ENCODE results near the gene C17orf75.
"Not testable (repeated sequence)": the region's sequence is repeated elsewhere in the genome, so short reads cannot be mapped to it uniquely, and the experiment has no call there.

The C17orf75 gene

DNA sequence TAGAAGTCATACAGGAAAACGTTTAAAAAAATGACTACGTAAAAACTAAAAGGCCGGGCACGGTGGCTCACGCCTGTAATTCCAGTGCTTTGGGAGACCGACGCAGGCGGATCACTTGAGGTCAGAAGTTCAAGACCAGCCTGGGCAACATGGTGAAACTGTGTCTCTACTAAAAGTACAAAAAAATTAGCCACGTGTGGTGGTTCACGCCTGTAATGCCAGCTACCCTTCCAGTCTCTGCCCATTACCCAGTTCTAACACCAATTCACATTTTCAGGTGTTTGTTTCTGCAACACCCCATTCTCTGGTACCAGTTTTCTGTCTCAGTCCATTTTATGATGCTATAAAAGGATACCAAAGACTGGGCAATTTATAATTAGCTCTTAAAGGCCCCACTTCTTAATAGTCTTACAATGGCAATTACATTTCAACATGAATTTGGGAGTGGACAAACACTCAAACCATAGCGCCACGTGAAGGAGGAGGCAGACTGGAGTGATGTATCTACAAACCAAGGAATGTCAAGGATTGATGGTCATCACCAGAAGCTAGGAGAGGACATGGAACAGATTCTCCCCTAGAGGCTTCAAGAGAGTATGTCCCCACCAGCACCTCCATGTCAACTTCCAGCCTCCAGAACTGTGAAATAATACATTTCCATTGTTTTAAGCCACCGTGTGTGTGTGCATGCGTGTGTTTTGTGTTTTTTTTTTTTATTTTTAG lies 791 bp upstream of the C17orf75 start:
- no peak for DNase-seq

DNA sequence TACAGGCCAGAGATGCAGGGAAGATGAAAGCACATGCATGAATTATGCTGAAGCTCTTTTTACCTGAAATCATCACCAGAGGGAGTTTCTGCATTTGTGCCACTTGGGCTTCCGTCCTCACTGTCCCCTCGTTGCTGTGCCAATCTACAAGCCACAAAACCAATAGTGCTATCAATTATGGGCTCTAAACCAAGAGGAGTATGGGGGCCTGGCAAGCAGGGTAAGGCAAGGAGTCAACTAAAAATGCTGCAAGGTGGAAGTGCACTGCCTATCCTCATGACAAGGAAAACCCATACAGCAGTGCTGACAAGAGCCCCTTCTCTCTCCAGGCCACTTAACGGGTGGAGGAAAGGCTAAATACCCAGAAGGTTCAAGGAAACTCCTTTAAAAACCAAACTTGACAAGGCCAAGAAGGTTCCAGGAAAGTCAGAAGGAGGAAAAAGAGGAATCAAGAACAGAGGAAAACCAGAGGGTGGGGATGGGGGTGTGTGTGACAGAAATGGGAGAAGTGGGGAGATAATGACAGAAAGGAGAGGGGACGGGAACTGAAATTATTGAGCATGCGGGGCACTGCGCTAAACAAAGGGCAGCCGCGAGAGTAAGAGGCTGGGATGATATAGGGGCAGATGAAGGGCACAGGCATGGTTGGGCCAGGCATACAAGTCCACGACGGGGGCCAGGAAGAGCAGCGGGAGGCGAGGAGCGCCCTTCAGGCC lies 674 bp downstream of the C17orf75 start:
- peak; percentile 73 for DNase-seq

DNA sequence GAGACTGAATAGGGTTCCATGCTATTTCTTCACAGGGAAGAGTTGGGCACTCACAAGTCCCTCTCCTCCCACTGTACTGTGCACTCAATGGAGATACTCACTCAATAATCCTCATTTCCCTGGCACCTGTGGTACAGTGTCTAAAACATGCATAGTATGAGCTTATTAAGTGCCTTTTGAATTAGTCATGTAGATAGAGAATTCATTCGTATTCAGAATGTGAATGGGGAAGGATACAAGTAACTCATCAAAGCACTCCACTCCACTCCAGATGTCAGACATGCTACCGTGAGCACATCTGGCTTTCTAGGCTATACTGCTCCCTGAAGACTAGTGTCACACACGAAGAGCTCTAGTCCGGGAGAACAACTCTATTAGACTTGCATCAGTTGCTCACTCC lies 6.3 kb downstream of the C17orf75 start:
- no peak for DNase-seq

DNA sequence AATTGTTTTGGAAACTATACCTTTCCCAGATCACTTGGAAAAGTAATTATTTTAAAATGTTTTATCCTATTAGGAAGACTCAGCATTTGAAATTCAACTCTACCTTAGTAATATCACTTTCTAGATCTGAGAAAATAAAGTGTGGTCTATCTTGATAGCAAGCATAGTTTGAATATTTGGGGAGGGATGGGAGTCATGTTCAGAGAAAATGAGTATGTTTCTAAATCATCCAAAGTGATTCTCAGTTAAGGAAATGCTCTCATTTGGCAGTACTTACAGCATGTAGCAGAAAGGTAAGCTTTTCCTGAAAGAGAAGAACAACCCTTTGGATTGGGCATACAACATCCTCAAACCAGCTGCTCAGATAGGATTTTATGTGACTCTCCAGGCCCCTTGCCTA lies 6.9 kb downstream of the C17orf75 start:
- DNase-seq = no peak

DNA sequence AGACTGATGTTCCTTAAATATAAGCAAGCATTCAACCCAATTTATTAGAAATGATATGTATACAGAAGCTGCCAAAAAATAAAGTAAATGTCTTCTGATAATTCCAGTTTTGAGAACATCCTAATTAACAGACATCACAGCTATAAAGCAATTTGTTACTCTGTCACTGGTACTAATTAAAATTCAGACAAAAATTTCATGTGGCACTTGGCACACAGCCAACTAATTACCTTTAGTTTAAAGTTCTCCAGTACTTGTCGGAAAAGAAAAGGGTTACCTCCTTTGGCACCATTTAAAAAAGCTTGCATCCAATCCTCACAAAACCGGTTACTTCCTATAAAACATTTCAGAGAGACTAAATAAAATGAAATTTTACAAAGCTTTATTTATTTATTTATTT lies 8.8 kb downstream of the C17orf75 start:
- DNase-seq = no peak

DNA sequence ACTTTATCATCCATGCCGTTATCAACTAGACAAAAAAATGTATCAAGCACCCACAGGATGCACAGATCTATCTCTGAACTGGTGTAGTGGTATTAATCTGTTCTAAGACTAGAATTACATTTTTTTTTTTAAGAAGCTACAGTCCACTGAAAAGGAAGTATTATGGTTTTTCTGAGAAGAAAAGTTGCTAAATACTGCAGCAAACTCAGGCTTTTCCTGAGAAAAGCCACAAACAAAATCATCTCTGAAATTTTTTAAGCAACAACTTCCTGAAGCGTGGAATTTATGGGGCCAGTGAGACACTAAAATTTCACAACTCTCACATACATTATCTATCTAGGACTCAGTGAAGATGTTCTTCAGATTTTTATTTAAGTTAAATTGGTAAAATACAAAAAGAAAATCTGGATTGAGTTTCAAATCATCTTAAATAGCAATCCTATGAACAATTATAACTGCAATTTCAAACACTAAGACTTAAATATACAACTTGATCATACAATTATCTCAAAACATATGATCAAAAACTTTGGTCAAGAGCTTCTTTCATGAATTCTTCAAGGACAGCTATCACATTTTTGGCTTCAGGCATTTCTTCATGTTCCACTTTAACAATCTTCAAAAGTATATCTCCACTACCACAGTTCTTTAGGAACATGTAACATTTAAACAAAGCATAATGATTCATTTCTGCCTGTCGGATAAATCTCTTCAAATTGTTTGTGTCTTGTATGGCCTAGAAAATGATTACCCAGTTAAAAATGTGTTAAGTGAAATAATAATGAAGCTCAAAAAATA lies 10.5 kb downstream of the C17orf75 start:
- DNase-seq = peak; percentile 44

DNA sequence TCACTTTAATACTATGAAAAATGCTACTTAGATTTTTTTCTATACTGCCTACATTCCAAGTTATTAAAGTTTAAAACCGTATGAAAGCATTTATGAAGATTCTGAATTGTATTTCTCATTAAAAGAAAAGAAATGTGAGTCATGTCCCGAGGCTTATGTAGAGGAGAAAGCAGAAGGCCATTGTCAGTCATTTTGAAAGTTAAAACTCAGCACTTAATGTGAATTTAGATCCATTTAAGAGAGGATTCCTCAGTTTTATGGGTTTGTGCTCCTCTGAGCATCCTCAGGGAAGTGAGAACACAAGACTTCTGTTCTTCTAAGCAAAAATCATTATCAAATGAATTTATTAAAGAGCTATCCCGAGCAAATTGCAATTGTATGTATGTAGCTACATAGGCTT lies 11.8 kb downstream of the C17orf75 start:
- DNase-seq = no peak

DNA sequence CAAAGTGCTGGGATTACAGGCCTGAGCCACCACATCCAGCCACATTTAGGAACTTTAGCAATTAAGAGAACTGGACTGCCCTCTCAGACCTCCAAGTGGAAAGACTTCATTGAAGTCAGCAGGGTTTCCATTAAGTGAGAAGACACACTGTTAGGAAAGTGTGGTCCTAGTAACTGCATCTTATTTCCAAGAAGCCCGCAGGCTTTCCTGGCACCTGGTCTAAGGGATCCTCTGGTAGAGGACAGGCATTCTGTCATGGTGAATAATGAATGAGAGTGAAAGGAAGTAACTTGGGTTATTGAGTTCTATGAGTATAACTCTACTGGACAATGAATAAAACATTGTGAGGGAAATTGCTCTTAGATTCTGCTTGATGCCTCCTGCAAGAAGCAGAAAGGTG lies 14.1 kb downstream of the C17orf75 start:
- DNase-seq = no peak

DNA sequence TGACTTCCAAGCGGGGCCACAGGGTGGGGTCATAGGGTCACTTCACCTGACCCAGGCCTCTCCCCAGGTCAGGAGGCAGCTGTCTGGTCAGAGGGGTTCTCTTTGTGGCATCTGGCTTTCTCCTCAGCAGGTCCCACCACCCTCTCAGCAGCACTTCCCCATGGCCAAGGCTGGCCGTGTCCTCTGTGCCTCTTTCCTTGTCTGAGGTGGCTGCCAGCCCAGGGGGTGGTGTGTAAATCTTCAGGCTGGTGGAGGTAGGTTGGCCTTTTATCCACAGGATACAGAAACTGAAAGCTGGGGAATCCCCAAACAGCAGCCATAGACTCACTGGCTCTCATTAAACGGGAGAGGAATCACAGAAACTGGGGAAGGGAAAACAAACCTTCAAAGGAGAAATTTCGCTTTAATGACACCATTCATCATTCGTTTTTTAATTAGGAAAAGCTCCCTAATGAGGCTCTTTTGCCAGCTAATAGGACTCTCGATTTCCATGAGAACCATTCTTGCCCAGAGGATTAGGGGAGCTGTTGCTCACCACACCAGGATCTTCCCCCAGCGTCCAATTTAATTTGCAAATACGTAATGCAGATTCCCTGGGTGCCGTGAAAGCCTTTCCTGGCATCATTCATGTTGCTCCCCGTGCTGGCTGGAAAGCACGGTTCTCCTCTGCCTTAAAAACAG lies 18.0 kb downstream of the C17orf75 start:
- DNase-seq = peak; percentile 47

DNA sequence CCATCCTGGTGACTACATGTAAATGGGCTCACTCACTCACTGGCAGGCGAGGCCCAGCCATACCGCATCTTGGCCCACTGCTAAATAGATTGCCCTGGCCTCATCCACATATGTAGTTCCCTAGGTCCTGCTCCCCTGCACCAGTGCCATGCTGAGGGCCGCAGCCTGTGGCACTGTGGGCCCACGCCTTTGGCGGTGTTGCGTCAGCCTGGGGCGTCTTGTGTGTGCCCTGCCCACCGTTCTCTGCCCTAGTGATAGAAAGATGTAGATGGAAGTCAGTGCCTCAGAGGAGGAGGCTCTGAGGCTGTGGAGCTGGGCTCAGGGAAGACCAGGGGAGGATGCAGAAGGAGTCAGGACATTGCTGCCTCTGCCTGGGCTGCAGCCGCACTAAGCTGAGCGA lies 18.9 kb downstream of the C17orf75 start:
- no peak for DNase-seq

DNA sequence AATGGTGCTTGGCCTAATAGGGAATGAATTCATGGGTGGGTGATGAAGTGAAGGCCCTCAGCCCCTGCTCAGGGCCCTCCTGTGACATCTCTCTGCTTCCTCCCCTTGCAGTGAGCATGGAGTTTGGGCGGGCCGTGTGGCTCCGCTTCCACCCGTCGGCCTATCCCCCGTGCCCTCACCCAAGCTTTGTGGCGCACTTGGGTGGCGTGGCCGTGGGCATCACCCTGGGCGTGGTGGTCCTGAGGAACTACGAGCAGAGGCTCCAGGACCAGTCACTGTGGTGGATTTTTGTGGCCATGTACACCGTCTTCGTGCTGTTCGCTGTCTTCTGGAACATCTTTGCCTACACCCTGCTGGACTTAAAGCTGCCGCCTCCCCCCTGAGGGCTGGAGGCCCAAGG lies 21.1 kb downstream of the C17orf75 start:
- no peak for DNase-seq

DNA sequence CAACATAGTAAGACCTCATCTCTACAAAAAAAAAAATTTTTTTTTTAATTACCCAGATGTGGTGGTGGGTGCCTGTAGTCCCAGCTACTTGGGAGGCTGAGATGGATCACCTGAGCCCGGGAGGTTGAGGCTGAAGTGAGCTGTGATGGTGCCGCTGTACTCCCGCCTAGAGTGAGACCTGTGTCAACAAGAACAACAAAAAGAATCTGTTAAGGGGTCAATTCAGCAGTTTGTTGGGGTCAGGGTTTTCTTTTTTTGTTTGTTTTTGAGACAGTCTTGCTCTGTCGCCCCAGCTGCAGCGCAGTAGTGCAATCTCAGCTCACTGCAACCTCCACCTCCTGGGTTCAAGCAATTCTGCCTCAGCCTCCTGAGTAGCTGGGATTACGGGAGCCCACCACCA lies 21.9 kb downstream of the C17orf75 start:
- DNase-seq = not testable (repeated sequence)

DNA sequence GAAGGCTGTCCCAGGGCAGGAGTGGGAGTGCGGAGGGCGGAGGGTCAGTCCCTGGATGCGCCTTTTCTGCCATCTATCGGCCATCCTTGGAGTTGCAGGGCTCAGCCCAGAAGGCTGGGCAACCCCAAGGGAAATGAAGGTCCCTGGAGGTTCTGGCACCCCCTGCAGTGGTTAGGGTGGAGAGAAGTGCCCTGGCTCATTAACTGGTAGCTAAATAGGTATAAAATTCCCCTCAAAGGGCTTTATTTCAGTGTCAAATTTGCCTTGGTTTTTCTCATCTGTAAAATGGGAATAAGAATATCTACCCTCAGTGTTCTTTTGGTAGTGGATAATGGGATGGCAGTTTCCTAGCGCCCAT lies 22.4 kb downstream of the C17orf75 start:
- peak; percentile 69 for DNase-seq

DNA sequence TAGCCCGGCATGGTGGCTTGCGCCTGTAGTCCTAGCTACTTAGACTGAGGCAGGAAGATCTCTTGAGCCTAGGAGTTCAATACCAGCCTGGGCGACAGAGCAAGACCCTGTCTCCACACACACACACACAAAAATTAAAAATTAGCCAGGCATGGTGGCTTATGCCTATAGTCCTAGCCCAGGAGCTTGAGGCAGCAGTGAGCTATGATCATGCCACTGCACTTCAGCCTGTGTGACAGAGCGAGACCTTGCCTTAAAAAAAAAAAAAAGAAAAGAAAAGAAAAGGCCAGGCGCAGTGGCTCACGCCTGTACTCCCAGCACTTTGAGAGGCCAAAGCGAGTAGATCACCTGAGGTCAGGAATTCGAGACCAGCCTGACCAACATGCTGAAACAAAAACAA lies 23.9 kb downstream of the C17orf75 start:
- no peak for DNase-seq

DNA sequence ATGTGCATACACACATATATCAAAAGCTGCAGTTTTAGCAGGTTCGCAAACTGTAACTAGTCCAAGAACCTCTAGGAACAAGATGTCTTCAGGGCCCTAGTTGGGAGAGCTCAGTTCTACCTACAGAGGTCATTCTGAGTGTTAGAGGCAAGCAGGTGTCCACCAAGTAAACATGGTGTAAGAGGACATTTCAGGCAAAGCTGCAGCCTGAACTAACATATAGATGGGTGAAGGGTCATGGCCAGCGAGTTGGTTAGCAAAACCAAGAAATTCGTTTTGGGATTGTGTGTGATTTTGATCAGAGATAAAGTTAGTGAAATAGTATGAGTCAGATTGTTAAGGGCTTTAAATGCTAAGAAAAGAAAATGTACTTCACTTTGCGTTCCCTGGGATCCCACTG lies 24.6 kb downstream of the C17orf75 start:
- no peak for DNase-seq

DNA sequence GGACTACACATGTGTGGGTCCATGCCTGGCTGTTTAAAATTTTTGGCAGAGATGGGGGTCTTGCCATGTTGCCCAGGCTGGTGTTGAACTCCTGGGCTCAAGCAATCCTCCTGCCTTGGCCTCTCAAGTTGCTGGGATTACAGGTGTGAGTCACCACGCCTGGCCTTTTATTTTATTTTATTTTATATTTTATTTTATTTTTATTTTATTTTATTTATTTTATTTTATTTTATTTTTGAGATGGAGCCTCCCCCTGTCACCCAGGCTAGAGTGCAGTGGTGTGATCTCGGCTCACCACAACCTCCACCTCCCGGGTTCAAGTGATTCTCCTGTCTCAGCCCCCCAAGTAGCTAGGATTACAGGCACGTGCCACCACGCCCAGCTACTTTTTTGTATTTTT lies 25.3 kb downstream of the C17orf75 start:
- not testable (repeated sequence) for DNase-seq

DNA sequence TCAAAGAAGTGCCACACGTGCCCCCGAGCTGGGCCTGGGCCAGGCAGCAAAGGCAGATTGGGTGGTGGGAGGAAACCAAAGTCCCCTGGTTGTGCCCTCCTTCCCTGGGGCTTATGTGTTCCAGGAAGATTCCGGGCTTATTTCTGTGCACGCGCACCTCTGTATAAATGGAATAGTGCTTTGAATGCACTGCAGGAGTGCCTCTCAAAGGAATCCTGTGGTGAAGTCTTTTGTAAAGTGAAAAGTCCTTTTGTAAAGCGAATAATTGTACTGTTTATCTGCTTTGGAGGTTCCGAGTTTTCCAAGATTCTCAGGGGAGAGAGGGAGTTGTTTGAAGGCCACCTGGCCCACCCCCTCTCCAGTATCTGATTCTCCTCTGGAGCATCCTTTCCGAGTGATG lies 26.8 kb downstream of the C17orf75 start:
- DNase-seq = no peak

DNA sequence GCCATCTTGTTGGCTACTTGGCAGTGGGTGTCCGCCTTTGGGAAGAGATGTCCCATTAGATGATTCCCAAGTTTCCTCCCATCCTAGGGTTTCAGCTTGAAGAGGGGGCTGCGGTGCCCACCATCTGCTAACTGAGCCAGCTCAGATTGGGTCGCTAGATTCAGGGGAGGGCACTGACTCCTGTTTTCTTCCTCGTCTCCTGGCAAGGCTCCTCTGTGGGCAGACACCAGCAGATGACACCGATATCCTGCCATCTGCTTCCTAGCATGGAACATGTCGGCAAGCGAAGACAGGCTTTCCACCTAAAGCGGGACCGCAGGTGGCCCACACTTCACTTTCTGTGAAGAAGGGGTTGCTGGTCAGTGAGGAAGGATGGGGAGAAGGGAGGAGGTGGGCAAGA lies 27.3 kb downstream of the C17orf75 start:
- DNase-seq = no peak

DNA sequence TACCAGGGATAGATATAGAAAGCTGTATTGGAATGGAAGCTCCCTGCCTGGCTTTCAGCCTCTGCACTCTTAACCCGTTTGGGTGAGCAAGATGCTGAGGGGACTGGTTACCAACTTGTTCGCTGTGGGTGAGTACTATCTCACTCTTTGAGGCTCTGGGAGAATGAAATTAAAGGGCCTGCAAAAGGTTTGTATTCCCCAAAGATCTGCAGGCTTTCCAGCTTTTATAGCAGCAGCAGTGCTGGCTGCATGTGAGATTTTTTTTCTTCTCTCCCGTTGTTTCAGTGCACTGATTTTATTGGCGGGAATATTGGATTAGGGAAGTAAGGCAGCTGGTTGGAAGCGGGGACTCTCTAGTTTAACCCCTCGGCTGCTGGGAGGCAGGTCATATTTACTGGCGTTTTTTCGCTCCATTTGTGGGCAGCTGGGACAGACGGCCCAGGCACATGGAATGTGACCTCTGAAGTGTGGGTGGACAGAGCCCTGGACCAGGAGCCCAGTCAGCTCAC lies 30.9 kb downstream of the C17orf75 start:
- DNase-seq = no peak

DNA sequence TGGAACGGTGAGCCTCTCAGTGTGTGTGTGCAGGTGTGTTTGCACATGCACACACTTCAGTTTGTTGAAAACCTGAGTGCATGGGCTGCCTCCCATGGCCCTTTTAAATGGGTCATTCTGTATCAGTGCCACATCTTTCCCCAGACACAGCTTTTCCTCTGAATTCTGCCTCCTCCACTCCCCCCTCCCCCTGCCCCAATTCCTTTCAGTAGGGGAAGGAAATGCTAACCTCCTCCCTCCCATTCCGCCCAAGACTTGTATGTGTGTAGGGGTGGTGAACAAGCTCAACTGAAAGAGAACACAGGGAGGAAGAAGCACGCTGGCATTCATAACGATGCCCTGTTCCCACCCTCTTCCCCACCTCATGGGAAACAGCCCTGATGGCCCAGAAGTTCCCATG lies 34.3 kb downstream of the C17orf75 start:
- no peak for DNase-seq

DNA sequence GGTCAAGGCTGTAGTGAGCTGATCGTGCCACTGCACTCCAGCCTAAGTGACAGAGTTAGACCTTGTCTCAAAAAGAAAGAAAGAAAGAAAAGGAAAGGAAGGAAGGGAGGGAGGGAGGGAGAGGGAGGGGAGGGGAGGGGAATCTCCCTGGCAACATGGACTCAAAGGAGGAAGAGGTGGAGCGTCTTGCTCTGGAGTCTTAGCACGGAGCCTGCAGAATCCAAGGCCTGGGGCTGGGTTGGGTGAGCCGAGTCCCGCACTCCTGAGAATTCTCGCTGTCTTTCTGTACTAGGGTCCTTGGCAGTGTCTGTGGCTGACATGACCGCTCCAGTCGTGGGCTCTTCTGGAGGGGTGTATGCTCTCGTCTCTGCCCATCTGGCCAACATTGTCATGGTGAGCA lies 36.9 kb downstream of the C17orf75 start:
- no peak for DNase-seq

DNA sequence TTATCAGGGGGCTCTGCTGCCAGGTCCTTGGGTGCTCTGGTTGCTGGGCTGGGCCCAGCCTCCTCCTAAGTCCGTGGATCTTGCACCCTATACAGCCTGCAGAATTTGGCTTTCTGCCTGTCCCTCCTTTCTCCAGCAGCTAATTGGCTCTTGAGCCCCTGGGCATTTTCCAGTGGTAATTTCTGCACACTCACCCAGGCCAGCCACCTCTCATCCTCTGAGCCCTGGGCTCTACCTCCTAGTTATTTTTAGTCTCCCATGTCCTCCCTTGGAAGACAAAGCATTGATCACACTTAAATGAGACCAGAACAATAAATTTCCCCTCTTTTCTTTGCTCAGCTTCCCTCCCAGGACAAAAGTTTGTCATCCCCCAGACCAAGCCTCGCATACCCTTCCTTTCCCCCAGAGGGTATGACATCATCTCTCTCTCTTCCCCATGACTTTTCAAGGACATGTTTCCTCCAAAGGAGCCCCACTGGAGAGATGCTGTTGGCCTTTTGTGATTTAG lies 38.1 kb downstream of the C17orf75 start:
- DNase-seq = no peak
